GM12891 (cell line): ENCODE results near the gene ARHGAP24.

Experiments
- PAX5 ChIP-seq: IDR thresholded peaks from 2 replicates; pipeline ENCODE4 v1.6.1; 2011; ENCODE audit warnings: low read length, moderate library complexity, mild to moderate bottlenecking; ENCODE audit not compliant: insufficient read depth, severe bottlenecking
- POLR2A ChIP-seq: IDR thresholded peaks from 2 replicates; pipeline ENCODE4 v1.6.1; 2011; ENCODE audit warnings: low read depth, low read length, control low read depth
- POLR2AphosphoS5 ChIP-seq: IDR thresholded peaks from 2 replicates; pipeline ENCODE4 v1.6.1; 2011; ENCODE audit warnings: low read depth, low read length, control low read depth
- POU2F2 ChIP-seq: IDR thresholded peaks from 2 replicates; pipeline ENCODE4 v1.6.1; 2011; ENCODE audit warnings: low read depth, mild to moderate bottlenecking, control low read depth, low read length, moderate library complexity
- SPI1 ChIP-seq: IDR thresholded peaks from 2 replicates; pipeline ENCODE4 v1.6.1; 2011; ENCODE audit warnings: low read depth, low read length, control low read depth
- TAF1 ChIP-seq: IDR thresholded peaks from 2 replicates; pipeline ENCODE4 v1.6.1; 2011; ENCODE audit warnings: low read depth, low read length, control low read depth

GRCh38 chr4:85491527-85491926 is 16.6 kb downstream of the ARHGAP24 start:
- TF ChIP-seq POLR2A (no peak), TAF1 (no peak), POLR2AphosphoS5 (no peak), SPI1 (no peak), POU2F2 (no peak), PAX5 (no peak)
